OCI-LY7 (cell line): ENCODE measurements around the gene CHSY3. TPM values are rescaled to one million over a fixed set of nuclear protein-coding genes. Genes with fewer than 3 reads are reported as not detected.

ENCODE experiments used
- BruUV-seq: library from RNA; stranded (reverse); fragments of 400-500 nt; replicated peaks from 2 replicates; lab custom pipeline; 2021; lab: Mats Ljungman, UMichigan
- CTCF ChIA-PET: fragments of 300-600 bp; sonication (Branson Sonifier 250); formaldehyde crosslinking; loops from one replicate; lab custom pipeline; 2022; ENCODE audit warnings: antibody characterized with exemption; ENCODE audit not compliant: unreplicated experiment; lab: Charles Lee
- POLR2A ChIA-PET: fragments of 300-600 bp; sonication (Branson Sonifier 250); formaldehyde crosslinking; loops from one replicate; lab custom pipeline; 2022; ENCODE audit warnings: antibody characterized with exemption; lab: Charles Lee
- DNase-seq: peaks from one replicate; pipeline ENCODE4 v3.0.0-alpha.2; 2015; ENCODE audit warnings: low spot score
- H2AFZ ChIP-seq: fragments of 200-600 bp; sonication (generic), shearing (Covaris generic); 2 replicates; pipeline ENCODE4 v1.6.1; 2014; ENCODE audit warnings: mild to moderate bottlenecking, antibody characterized with exemption, low read length, moderate library complexity
- H3K27ac ChIP-seq: fragments of 200-600 bp; sonication (generic); 2 replicates; pipeline ENCODE4 v1.5.1; 2014; ENCODE audit warnings: mixed run types, low read depth, mild to moderate bottlenecking, moderate library complexity, low read length, inconsistent platforms; ENCODE audit not compliant: poor library complexity, severe bottlenecking
- H3K36me3 ChIP-seq: fragments of 200-600 bp; sonication (generic); 2 replicates; pipeline ENCODE4 v1.6.1; 2014; ENCODE audit warnings: mild to moderate bottlenecking, antibody characterized with exemption, low read length, moderate library complexity, mixed read lengths; ENCODE audit not compliant: insufficient read depth
- H3K4me1 ChIP-seq: fragments of 200-600 bp; sonication (generic); 2 replicates; pipeline ENCODE4 v1.5.1; 2014; ENCODE audit warnings: mild to moderate bottlenecking, low read length; ENCODE audit not compliant: insufficient read depth, poor library complexity, severe bottlenecking
- H3K4me2 ChIP-seq: fragments of 200-600 bp; sonication (generic); 2 replicates; pipeline ENCODE4 v1.6.1; 2014; ENCODE audit warnings: mild to moderate bottlenecking, low read length
- H3K4me3 ChIP-seq: fragments of 200-600 bp; sonication (generic); 2 replicates; pipeline ENCODE4 v1.5.1; 2014; ENCODE audit warnings: mild to moderate bottlenecking, low read depth, low read length; ENCODE audit not compliant: poor library complexity, severe bottlenecking
- H3K79me2 ChIP-seq: fragments of 200-600 bp; sonication (generic); 2 replicates; pipeline ENCODE4 v1.6.1; 2016; ENCODE audit warnings: low read depth, mild to moderate bottlenecking, low read length, moderate library complexity, mixed read lengths; ENCODE audit not compliant: insufficient read depth
- H3K9me2 ChIP-seq: fragments of 200-600 bp; sonication (generic); 2 replicates; pipeline ENCODE4 v1.6.1; 2016; ENCODE audit warnings: mild to moderate bottlenecking, low read length, mixed read lengths; ENCODE audit not compliant: insufficient read depth
- H3K9me3 ChIP-seq: fragments of 200-600 bp; sonication (generic); 2 replicates; pipeline ENCODE4 v1.6.1; 2014; ENCODE audit warnings: mild to moderate bottlenecking, mixed run types, low read length, mixed read lengths
- H4K20me1 ChIP-seq: fragments of 200-600 bp; sonication (generic); 2 replicates; pipeline ENCODE4 v1.6.1; 2014; ENCODE audit warnings: mild to moderate bottlenecking, antibody characterized with exemption, low read length, moderate library complexity, mixed read lengths; ENCODE audit not compliant: insufficient read depth
- EZH2phosphoT487 ChIP-seq: fragments of 200-600 bp; sonication (generic); IDR thresholded peaks from 2 replicates; pipeline ENCODE4 v1.6.1; 2018; ENCODE audit warnings: low read depth, borderline replicate concordance, mild to moderate bottlenecking, mixed run types, antibody characterized with exemption, low read length, moderate library complexity, mixed read lengths
- intact Hi-C: fragments of 100-400 bp; cut with micrococcal nuclease; formaldehyde crosslinking; loops from one replicate; pipeline ENCODE4 v1.10.0; 2022; ENCODE audit not compliant: unreplicated experiment
- total RNA-seq, 2 experiments: library from RNA; depleted of rRNA in 1 of 2; stranded (reverse); fragments of >200 nt in 1 of 2; shearing (Covaris generic) in 1 of 2; gene quantifications; 2 replicates each; pipeline ENCODE4 v1.2.3, GENCODE V29; 2014 to 2022
- TF ChIP-seq, protein P1 (sequence below): fragments of 200-600 bp; sonication (generic); conservative IDR thresholded peaks from 2 replicates; pipeline ENCODE4 v1.5.1; 2014; ENCODE audit warnings: mild to moderate bottlenecking, antibody characterized with exemption, low read length, moderate library complexity, mixed read lengths

Gene CHSY3
- total RNA-seq, 2 experiments from 2014 or later = not detected

DNA sequence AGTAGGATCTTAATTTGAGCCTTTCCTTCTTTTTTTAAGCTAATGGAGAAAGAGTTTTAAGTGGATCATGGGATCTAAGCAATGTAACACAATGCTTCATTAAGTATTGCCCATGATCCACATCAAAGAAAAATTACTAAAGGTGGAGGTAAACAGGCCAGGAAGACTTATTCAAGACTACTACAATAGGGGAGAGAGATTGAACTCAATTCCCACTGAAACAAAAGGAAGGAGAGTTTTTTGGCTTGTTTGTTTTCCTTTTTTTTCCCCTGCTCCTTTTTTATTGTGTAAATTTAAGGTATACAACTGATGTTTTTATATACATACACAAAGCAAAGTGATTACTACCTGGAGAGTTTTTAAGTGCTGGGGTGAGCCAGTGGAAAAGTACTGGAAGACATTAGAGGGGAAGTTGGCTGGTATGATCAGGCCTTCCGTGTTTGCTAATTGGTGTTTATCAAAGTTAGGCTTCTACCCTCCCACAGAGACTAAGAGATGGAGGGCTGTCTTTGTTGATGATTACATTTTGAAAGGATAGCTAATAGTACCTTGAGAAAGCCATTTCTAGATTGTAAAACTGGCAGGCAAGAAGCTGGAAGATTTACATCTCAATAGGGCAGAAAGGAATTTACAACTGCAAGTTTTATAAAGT lies 262.7 kb downstream of the CHSY3 start:
- Histone ChIP-seq H3K4me3 (no peak overlapping the region), H3K4me2 (no peak overlapping the region), H3K79me2 (no peaks in the 10 kb centered on the region), H3K36me3 (no peaks in the 10 kb centered on the region), H4K20me1 (no peaks in the 10 kb centered on the region), H2AFZ (no peak overlapping the region), H3K27ac (no peak overlapping the region), H3K9me2 (no peaks in the 10 kb centered on the region), H3K4me1 (no peaks in the 10 kb centered on the region), H3K9me3 (no peaks in the 10 kb centered on the region)
- TF ChIP-seq, protein P1, sequence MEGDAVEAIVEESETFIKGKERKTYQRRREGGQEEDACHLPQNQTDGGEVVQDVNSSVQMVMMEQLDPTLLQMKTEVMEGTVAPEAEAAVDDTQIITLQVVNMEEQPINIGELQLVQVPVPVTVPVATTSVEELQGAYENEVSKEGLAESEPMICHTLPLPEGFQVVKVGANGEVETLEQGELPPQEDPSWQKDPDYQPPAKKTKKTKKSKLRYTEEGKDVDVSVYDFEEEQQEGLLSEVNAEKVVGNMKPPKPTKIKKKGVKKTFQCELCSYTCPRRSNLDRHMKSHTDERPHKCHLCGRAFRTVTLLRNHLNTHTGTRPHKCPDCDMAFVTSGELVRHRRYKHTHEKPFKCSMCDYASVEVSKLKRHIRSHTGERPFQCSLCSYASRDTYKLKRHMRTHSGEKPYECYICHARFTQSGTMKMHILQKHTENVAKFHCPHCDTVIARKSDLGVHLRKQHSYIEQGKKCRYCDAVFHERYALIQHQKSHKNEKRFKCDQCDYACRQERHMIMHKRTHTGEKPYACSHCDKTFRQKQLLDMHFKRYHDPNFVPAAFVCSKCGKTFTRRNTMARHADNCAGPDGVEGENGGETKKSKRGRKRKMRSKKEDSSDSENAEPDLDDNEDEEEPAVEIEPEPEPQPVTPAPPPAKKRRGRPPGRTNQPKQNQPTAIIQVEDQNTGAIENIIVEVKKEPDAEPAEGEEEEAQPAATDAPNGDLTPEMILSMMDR = no peak
- no peak for TF ChIP-seq EZH2phosphoT487
- intact Hi-C loops = no loop called here
- ChIA-PET CTCF (no interaction called here), POLR2A (interaction anchor here (0.6 to 1.0 kb wide), 6 partner anchors 8 to 590 kb away, joined by 3 to 4 read pairs (median 3); no protein-coding TSS in a partner anchor)
- no peak for DNase-seq
- no TSS peak for BruUV-seq

DNA sequence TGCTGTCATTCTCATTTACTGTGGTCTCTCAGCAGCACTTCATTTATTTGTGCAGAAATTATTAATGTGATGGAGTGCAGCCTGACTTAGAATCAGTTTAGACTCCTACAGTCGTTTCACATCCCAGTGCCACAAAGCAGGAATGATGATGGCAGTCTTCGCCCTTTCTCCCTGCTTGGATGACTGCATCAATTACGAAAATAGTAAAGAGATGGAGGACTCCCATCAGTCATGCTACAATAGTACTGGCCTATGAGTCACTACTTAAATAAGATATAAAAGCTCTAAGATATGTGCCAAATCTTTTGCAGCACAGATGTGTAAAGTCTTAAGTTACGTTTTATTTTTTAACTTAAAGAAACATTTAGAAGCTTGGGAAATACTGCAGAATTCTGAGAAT lies 263.9 kb downstream of the CHSY3 start:
- BruUV-seq = no TSS peak
- POLR2A ChIA-PET = no interaction called here

More for the DNA sequence above, 263.9 kb downstream of the CHSY3 start:
- H3K4me1 ChIP-seq = no peaks in the 10 kb centered on the region
- intact Hi-C loops = no loop called here
- H3K79me2 ChIP-seq = no peaks in the 10 kb centered on the region
- no peak for TF ChIP-seq EZH2phosphoT487
- TF ChIP-seq, protein P1 = no peak
- H3K4me3 ChIP-seq = no peak overlapping the region
- H4K20me1 ChIP-seq = no peaks in the 10 kb centered on the region
- no peak overlapping the region for H3K27ac ChIP-seq
- no peak for DNase-seq
- no peaks in the 10 kb centered on the region for H3K36me3 ChIP-seq
- no peaks in the 10 kb centered on the region for H3K9me3 ChIP-seq
- no peaks in the 10 kb centered on the region for H3K9me2 ChIP-seq
- CTCF ChIA-PET = interaction anchor here (0.9 kb wide), 1 partner anchor 14 kb away, joined by 3 read pairs; no protein-coding TSS in a partner anchor
- H3K4me2 ChIP-seq = no peak overlapping the region
- H2AFZ ChIP-seq = no peak overlapping the region
